Posterior vena cava (tissue), 2 donors: Measurements from ENCODE around the gene MPP7. TPM values are rescaled to one million over a fixed set of nuclear protein-coding genes. Genes with fewer than 3 reads are reported as not detected.
A peak's percentile ranks its signal among the peaks of the same experiment; 100 is the strongest.
"Not testable (repeated sequence)": the region's sequence is repeated elsewhere in the genome, so short reads cannot be mapped to it uniquely, and the experiment has no call there.

ENCODE experiments used
- DNase-seq: peaks from one replicate; pipeline ENCODE4 v3.0.0-alpha.2; 2020; ENCODE audit warnings: low spot score
- intact Hi-C, 2 donors: fragments of 100-400 bp; cut with DNase I; formaldehyde crosslinking; loops; one replicate each; pipeline versions ENCODE4 v1.14.1 to v1.14.2; 2022 to 2023
- long read RNA-seq, 2 donors: library from polyadenylated mRNA; unstranded; transcript quantifications; one replicate each; pipeline ENCODE4 v2.0.0, GENCODE V29; 2020 to 2021
- total RNA-seq, 2 donors: library from RNA; stranded (reverse); fragmentation: NEBNext Ultra II Directional; extraction: Animal tissue kit (Norgen Biotek cat#: 25700); gene quantifications; one replicate each; pipeline ENCODE4 v1.2.1, GENCODE V29; 2021
- donor health status: DM: yes; HTN: yes; CAD: no.
- donor health status: DM: yes; HTN: yes; CAD: no.

The MPP7 gene
- total RNA-seq = 10 to 100 TPM; 37.1 to 58.6 TPM
- long read RNA-seq, donor 1, partial matches to known transcripts = 4 of 16 reads
- long read RNA-seq, donor 1, other reads (novel, unspliced or antisense) = 12 of 16 reads
- long read RNA-seq, donor 2, partial matches to known transcripts = 43 of 64 reads
- long read RNA-seq, donor 2, other reads (novel, unspliced or antisense) = 21 of 64 reads

GRCh38 chr10:28302638-28303488, at the start of gene MPP7:
MPP7 (minus strand) TSS chr10:28303064; CDS start chr10:28238604, 64,460 bp downstream.
- DNase-seq = peak; percentile 99
- intact Hi-C loops = loop anchor here in 1 of 2 donors (5.0 kb wide), 2 partner anchors 51 to 79 kb away; no protein-coding TSS in a partner anchor

GRCh38 chr10:28349892-28350291, 47.0 kb upstream of the MPP7 start:
- intact Hi-C loops = no loop called here

GRCh38 chr10:28343987-28344895, 41.4 kb upstream of the MPP7 start:
- DNase-seq = no peak
- intact Hi-C loops = no loop called here

More at GRCh38 chr10:28349892-28350291, 47.0 kb upstream of the MPP7 start:
- no peak for DNase-seq

GRCh38 chr10:28343252-28343651, 40.4 kb upstream of the MPP7 start:
- intact Hi-C loops = no loop called here
- DNase-seq = no peak

- DNase-seq, intact Hi-C loops: not testable (repeated sequence)
Observed at GRCh38 chr10:28341679-28342078, 38.8 kb upstream of the MPP7 start.

DNA sequence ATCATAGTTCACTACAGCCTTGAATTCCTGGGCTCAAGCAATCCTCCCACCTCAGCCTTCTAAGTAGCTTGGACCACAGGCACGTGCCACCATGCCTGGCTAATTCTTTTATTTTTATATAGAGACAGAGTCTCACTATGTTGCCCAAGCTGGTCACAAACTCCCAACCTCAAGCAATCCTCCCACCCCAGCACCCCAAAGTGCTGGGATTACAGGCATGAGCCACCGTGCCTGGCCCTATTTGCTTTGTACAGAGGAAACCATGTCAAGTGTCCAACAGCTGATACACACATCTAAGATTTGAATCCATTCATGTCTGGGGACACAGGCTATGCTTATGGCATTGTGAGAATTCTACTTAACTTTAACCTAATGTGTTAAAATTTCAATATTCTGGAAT, 29.9 kb upstream of the MPP7 start:
- DNase-seq = no peak
- intact Hi-C loops = no loop called here

DNA sequence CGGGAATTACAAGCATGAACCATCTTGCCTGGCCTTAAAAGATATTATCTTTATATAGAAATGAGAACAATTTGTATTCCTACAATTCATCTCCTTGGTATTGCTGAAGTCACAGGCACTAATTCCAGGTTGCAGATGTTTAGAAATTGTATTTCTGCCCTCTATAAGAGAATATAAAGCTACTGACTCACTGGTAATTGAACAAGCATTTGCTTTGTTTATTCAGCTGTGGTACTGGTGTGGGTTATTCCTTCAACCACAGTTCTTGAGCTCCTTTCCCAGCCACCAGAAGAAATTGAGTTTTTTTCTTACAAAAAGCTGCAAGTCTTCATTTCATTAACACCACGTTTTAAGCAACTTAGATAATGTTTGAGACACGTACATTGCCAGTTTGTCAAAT, 29.0 kb upstream of the MPP7 start:
- no peak for DNase-seq
- intact Hi-C loops = no loop called here

DNA sequence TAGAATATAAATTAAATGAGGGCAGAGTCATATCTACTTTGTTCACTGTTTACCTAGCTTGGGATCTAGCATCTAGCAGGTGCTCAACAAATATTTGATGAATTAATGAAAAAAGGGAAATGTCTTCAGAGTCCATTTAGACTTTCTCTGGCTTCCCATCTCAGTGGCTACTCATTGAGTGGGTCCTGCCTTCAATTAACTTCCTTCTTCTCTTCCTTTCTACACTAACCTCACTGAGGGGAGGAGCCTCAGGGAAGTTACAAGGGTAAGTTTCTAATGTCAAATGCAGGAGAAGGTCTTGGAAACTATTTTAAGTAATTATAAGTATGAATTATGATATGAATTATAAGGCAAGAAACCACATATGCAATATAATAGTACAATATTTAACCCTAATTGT, 28.2 kb upstream of the MPP7 start:
- no peak for DNase-seq
- intact Hi-C loops = no loop called here

GRCh38 chr10:28328346-28328745, 25.5 kb upstream of the MPP7 start:
- intact Hi-C loops = loop anchor here in 1 of 2 donors (10.0 kb wide), 1 partner anchor 46 kb away; no protein-coding TSS in a partner anchor
- DNase-seq = no peak

GRCh38 chr10:28327491-28327880, 24.6 kb upstream of the MPP7 start:
- intact Hi-C loops = loop anchor here in 1 of 2 donors (10.0 kb wide), 1 partner anchor 47 kb away; no protein-coding TSS in a partner anchor
- DNase-seq = no peak

DNA sequence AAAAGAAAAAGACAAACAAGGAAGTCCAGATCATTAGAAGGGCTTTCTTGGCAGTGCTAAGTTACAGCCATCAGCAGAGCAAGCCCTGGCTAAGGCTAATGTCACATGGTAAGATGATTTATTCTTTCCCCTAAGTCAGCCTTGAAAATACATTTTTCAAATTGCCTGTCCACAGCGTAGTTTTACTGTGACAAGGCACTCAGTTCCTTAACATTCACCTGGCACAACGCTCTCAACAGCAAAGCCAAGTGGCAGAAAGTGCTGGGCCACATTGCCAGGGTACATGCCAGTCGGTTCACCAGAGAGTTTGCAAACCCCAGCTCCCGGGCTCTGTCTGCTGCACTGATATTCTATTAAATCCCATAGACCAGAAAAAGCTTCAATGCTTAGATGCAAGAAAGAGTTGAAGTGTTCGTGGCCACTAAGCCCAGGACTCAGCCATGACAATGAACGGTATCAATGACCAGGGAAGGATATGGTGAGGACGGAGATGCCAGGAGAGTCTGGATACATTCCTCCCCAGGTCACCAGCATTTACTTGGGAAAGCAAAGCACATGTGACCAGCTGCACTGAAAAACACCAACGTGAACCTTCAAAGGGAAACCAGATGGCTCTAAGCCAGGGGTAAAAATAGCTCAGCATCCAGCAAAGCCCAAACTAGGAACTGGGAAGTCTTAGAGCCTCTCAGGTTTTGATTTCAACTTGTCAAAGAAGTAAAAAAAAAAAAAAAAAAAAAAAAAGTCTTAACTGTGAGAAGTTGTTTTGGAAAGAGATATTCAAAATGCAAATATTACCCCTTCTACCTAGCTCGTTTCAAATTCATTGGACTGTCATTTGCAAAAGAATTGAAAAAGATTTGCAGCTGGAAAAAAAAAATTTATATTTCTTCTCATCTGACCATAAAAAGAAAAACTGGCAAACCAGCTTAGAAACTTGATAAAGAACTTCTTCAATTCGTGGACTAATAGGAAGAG, 23.9 kb upstream of the MPP7 start:
- no peak for DNase-seq

DNA sequence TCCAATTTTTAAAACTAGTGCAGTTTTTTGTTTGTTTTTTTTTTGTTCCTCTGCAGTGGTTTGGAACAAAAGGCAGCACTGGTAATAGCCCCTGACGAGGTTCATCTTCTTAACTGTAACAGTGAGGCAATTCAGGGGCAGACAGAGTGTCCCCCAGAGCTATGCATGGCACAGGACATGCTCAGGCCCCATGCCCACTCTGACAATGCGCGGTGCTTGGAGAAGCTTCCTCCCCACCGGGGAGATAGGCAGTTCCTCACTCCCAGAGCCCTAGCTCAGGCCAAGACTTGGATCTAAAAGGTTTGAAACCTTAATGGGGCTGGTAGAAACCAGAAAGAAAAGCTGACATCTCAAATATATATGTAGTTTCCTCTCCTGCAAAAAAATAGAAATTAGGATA, 17.9 kb upstream of the MPP7 start:
- DNase-seq = no peak
- intact Hi-C loops = loop anchor here in 1 of 2 donors (10.0 kb wide), 1 partner anchor 54 kb away; no protein-coding TSS in a partner anchor

More for the DNA sequence above, 23.9 kb upstream of the MPP7 start:
- intact Hi-C loops = loop anchor here in 1 of 2 donors (10.0 kb wide), 1 partner anchor 48 kb away; no protein-coding TSS in a partner anchor

GRCh38 chr10:28320090-28320489, 17.2 kb upstream of the MPP7 start:
- intact Hi-C loops = loop anchor here in 1 of 2 donors (10.0 kb wide), 1 partner anchor 55 kb away; no protein-coding TSS in a partner anchor
- no peak for DNase-seq

- intact Hi-C loops, DNase-seq: not testable (repeated sequence)
Observed at GRCh38 chr10:28319061-28319460, 16.2 kb upstream of the MPP7 start.

GRCh38 chr10:28318626-28319025, 15.8 kb upstream of the MPP7 start:
- intact Hi-C loops = no loop called here
- DNase-seq = no peak

DNA sequence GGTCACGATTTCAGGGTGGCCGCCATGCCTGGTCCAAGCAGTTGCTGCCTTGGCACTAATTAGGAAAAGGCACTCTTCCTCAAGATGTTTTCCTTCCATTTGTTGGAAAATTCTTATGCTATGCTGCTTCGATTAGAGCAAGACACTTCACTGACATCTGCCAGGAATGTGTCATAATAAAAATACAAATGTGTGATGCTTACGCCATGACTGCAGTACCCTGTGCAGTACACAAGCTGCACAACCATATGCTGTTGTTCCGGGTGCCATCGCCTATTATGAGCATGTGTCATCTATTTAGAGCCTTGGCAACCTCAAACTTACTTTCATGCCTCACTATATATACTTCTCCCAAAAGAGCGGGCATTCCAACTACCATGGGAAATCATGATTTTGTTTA, 14.9 kb upstream of the MPP7 start:
- DNase-seq = no peak
- intact Hi-C loops = no loop called here

GRCh38 chr10:28316696-28317095, 13.8 kb upstream of the MPP7 start:
- intact Hi-C loops = no loop called here
- DNase-seq = no peak

GRCh38 chr10:28315140-28315539, 12.3 kb upstream of the MPP7 start:
- intact Hi-C loops = no loop called here
- DNase-seq = no peak
